Activated CD4-positive, alpha-beta T cell treated with anti-CD3 and anti-CD28 coated beads for 4 hours (primary cell): ENCODE results near the gene KLF5.
"Not testable (repeated sequence)": the region's sequence is repeated elsewhere in the genome, so short reads cannot be mapped to it uniquely, and the experiment has no call there.

Source experiments
- DNase-seq, 2 donors: peaks; one replicate each; pipeline ENCODE4 v3.0.0-alpha.2; 2020

Gene KLF5

DNA sequence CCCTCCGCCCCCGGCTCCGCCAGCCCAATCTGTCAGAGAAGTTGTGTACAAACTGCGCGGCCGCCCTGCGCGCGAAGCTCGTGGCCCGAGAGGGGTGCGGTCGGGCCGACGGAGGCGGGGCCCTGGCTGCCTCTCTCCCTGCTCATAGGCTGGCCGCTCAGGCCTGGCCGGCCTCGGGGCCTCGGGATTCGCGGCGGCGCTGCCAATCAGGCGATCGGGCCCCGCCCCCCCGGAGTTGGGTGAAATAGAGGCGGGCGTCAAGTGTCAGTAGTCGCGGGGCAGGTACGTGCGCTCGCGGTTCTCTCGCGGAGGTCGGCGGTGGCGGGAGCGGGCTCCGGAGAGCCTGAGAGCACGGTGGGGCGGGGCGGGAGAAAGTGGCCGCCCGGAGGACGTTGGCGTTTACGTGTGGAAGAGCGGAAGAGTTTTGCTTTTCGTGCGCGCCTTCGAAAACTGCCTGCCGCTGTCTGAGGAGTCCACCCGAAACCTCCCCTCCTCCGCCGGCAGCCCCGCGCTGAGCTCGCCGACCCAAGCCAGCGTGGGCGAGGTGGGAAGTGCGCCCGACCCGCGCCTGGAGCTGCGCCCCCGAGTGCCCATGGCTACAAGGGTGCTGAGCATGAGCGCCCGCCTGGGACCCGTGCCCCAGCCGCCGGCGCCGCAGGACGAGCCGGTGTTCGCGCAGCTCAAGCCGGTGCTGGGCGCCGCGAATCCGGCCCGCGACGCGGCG is at the start of gene KLF5:
KLF5 (plus strand) TSS at position 270 of the 724 bp plus-strand sequence; CDS start at position 593, 323 bp downstream.
- peak; percentile 95 to 96 for DNase-seq

DNA sequence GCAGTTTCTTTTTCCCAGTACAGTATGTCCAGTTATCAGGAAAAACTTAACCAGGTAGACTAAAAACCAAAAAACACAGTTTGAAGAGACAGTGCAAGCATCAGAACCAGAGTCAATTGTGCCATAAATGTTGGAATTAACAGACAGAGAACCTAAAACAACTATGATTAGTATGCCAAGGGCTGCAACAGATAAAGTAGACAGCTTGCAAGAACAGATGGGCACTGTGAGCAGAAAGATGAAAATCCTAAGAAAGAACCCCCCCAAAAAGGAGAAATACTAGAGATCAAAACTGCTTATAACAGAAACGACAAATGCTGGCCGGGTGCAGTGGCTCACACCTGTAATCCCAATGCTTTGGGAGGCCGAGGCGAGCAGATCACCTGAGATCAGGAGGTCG is 47.1 kb upstream of the KLF5 start:
- no peak for DNase-seq

DNA sequence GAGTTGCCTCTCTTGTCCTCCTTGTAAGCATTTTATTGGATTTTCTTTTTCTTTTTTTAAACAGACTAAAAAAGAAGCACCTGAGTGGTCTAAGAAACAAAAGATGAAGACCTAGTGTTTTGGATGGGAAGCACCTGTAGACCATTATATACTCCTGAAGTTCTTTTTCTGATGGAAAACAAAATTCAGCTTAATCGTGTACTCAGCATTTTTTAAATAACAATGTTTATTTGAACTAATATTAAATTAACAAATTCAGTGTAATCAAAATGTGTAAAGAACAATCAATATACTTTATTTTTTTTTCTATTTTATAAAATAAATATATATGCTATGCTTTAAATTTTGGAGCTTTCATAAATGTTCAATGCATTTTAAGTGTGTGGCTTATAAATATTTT is 43.0 kb upstream of the KLF5 start:
- DNase-seq = no peak

DNA sequence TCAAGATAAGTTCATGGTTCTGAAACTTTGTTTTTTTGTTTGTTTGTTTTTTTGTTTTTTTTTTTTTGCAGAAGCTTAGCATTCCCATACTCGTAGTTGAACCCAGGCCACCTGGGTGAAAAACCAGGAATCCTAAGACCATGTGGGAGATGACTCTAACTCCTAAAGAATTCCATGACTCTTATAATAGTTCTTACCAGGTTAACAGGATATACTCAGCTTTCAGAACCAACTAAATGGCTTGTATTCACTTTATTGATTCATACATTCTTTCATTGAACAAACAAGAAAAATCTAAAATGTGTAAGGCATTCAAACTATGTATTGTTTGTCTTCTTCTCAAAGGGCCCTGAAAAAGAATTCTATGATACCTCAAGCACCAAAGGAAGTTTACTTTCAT is 40.5 kb upstream of the KLF5 start:
- DNase-seq = no peak

DNA sequence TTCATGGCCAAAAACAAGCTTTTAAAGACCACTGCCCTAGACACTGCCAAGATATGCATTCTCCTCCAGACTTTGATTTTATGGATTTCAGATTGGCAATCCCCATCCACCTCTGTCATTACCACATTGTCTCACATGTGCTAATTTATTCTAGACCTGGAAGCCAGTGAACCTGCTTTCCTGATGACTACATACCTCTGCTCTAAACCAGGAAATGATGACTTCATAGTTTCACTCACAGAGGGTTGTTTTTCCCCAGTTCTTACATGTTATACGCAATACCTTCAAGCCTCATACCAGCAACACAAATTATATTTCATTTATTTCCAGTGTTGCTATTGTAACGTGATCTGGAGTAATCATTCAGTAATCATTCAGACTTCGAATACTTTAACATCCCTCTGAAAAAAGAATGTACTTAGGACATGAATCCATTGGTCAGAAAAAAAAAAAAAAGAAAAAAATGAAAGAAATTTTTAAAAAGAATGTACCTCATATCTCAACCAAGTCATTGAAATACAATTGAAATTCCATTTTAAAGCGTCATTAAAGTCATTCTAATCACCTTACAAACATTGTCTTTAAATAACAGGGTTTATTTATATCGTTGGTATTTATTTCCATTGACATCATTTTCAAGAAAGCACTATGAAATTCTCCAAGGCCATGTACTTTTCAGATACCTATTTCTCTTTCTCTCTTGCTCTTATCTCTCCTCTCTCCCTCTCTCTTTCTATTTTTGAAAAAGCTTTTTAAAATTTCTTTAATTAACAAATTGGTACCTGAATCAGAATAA is 33.4 kb upstream of the KLF5 start:
- DNase-seq = no peak

DNA sequence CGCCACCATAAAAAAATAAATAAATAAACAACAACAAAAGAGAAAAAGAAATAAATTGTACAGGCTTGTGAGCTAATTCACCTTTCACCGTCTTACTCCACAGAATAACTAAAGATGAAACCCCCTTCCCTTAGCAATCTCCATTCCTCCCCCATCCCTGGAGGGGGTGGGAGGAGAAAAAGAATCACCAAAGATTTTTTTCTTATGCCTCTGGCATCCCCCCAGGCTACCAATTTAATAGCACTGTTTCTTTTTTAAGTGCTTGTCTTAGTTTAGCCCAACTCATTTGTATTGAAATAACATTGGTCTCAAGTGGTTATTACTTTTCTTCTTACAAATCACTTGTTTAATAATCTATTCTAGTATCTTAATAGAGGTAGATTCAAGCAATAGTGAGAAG is 23.9 kb upstream of the KLF5 start:
- no peak for DNase-seq

DNA sequence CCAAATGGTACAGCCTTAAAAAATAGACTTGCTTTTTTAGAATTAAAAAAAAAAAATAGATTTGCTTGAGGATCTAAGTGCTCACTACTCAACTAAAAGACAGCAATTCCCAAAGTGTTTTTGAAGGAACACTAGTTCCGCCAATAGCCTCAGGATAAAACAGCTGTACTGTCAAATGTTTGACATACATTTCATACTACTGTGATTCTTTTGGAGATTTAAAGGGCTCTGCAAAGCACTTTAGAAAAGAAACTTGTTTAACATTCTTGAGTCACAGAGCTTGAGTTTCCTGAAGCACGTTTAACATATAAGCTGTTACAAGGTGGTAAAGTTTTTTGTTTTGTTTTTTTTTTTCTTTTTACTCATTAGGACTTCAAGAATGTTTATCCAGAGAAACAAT is 23.1 kb upstream of the KLF5 start:
- no peak for DNase-seq

DNA sequence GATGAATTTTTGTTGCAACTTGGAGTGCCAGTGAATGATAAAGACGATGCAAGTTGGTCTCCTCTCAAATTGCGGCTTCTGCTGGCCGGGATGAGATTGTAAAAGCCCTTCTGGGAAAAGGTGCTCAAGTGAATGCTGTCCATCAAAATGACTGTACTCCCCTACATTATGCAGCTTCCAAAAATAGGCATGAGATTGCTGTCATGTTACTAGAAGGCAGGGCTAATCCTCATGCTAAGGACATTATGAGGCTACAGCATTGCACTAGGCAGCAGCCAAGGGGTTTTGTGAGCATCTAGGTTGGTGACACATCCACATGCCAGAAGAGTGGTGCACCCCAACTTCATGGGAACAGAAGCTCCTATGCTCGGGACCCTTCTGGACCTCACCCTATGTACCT is 22.2 kb upstream of the KLF5 start:
- no peak for DNase-seq

DNA sequence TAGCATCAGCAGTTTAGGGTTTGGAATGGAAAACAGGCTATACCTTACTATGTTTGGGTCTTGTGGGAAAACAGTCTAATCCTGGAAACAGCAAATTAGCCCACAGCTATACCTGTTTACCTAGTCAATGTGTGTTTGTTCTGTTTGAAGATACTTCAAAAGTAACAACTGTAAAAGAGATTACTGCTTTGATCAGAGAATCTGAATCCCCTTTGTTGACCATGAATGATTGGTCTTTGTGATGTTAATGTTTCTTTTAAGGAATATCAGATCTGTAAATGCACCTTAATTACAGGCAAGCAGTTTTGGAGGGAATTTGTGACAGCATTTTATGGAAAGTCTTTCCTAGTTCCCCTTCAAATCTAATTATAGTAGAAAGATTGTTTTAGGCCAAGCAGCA is 20.7 kb upstream of the KLF5 start:
- no peak for DNase-seq

DNA sequence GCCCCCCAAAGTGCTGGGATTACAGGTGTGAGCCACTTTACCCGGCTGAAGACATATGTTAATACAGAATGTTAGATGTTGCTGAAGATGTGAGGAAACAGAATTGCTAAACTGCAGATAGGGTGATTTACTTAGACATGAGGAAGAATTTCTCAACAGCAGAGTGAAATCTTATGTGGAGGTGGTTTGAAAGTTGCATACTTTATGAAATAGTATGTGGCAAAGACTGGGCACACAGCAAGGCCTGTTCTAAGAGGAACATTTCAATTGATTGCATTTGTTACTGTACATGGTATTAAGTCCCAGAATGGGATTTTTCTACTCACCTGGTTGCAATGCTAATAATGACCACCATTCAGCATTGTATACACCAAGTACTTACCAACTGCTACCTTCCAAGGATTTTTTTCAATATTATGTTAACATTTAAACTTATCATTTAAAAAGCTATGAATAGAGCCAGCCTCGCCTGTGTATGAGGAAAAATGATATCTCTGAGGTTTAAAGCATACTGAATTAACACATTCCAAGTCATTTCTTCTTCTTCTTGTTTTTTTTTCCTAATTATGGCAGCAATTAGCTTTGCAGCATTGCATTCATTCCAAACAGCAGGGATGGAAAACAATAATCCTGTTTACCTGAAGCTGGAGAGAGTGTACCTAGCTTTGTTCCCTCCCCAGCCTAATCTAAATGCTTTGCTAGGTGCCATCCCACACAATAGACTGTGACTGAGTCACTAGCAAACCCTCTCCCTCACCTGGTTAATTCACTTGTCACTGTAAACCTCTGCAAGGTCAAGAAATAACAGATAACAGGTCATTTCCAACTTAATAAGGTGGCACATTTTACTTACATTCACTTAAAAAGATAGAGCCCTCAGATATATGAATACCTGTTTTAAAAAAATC is 19.4 kb upstream of the KLF5 start:
- DNase-seq = no peak

DNA sequence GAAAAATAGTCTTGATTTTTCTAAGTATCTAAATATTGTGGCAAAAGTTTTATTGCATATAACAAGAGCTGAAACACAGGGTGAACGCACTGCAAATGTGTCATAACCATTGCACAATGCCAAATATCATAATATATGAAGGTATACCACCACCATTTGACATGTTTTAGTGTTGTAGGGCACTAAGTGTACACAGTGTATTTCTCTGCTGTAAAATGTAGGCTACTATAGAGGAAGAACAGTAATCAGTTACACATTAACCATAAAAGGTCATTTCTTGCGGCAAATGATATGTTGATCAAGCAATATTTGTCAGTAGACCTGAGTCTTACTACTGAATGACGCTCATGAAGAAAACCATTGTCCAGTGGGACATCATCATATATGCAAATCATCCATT is 18.3 kb upstream of the KLF5 start:
- no peak for DNase-seq

DNA sequence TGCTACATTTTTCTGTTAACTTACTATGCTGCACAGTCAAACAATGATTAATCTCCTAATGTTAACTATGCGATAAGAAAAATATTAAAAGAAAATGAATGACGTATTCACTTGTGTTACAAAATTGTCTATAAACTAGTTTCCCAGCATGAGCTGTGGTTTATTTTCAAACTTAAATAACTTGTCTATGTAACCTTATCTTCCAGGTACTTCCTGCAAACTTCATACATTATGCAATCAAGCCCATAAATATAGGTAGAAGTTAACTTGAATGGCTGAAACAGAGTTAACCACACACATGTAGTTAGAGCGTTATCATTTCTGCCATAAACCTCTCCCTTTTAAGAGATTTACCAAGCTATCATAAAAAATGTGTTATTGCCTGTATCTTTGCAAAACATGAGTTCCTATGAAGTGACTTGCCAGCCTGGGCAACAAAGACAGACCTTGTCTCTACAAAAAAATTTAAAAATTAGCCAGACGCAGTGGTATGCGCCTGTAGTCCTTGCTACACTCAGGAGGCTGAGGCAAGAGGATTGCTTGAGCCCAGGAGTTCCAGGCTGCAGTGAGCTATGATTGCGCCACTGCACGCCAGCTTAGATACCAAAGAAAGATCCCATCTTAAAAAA is 17.7 kb upstream of the KLF5 start:
- no peak for DNase-seq

DNA sequence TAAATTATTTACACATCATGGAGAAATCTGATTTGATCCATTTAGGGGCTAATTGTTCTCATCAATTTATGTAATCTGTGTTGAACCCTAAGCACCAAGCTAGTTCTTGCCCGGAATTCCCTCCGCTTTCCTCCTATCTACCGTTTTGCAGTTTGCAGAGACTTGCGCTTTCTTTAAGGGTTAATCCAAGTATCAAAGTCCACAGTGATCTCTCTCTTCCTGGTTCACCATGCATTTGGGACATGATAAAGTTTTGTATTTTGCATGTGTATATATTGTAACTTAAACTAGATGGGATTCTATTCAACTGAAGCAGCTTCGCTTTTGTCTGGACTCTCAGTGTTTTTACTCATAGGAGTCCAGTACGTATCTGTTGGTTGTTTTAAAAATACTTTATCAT is 13.8 kb upstream of the KLF5 start:
- DNase-seq = no peak

DNA sequence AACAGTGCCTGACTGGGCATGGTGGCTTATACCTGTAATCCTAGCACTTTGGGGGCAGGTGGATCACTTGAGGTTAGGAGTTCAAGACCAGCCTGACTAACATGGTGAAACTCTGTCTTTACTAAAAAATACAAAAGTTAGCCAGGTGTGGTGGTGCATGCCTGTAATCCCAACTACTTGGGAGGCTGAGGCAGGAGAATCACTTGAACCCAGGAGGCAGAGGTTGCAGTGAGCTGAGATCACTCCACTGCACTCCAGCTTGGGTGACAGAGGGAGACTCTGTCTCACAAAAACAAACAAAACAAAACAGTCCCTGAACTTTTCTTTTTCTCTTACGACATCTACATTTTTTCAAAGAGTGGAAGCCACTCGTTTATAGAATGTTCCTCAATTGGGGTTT is 10.2 kb upstream of the KLF5 start:
- not testable (repeated sequence) for DNase-seq

DNA sequence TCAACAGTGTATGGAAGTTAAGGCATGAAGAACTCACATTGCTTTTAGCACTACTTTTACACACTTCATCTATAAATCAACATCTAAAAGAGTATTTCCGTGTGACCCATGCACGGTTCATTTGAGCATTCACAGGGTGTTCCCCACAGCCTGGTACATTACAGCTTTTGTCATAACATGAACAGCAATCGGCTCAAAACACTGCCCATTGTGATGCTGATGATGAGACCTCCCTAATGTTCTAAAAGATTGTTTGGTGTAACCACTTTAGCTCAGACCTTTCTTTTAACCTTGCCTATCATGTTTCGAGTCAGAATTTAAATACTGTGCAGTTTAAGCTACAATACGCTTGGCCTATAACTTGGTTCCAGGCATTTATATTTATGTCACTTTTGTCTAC is 4.1 kb upstream of the KLF5 start:
- DNase-seq = no peak

DNA sequence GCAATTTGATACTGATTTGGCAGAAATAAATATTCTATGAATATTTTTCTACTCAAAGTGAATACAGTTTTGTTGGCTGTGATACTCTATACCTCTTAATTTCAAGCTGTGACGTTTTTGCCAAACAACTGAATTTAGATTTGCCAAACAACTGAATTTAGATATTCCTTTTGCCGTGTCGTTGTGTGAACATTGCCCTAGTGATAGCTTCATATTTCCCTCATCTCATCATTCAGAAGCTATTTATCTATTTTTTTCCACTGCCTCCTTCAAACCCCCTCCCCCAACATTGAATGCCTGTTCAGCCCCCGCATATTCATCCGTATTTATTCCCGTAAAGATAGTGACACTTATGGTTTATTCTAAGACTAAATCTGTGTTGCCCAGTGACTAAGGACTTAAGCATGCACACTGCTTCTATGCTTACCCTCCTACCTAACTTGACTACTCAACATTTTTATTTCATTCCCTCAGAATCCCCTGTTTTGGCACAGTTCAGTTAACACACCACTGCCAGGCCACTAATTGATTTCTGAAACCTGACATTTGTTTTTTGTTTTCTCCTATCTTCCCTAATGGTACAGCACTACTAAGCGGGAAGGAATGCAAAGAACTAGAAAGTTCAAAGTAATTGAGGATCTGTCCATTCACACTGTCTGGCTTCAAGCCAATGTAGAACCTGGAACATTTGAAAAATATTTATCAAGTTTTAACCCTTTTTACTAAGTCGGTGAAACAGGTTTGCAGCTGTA is 2.8 kb upstream of the KLF5 start:
- DNase-seq = no peak

DNA sequence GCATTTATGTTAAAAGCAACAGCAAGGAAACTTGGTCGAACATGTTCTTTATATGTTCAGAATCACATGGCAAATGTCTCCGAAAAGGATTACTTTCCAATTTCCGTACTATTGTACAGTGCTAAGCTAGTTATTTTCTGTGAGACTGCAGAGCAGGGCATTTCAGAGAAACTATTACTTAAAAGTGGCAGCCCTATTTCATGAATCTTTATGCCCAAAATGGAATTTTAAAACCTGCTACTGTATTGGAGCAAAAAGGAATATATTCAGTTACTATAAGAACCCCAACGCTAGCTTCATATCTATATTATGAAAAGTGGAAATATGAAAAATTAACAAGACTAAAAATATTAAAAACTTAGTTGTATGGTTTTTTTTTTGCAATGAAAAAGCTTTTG is 2.2 kb upstream of the KLF5 start:
- DNase-seq = no peak

DNA sequence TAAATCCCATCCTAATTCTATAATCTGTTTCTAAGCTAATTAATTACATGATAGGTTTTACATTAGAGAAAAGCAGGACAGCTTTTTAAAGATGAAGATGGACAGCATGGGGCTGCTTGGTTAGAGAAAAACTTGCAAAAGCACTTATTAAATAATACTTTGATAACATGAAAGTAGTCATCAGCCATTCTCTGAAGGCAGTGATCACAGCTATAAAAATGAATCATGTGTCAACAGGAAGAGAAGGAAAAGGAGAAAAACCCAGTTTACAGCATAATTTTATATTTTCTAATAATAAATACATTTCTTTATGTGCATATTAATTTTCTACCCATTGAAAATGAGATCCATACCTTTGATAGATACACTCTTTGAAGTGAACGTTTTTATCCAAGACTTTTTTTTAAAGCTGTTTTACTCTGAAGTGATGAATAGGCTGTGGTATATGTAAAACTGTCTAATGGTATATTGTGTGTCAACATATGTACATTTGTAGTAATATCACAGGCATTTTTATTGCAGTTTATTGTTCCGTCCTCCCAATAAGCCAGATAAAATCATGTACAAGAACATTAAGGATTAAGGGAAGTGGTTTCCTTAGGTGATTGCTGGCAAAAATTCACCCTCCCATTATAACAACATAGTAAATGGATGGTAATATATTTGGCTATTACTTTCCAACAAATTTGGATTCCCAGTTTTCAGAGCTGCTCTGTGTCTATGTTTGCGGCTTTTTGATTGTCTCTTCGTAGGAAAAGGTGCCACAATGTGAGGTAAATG is 1.3 kb upstream of the KLF5 start:
- DNase-seq = no peak

DNA sequence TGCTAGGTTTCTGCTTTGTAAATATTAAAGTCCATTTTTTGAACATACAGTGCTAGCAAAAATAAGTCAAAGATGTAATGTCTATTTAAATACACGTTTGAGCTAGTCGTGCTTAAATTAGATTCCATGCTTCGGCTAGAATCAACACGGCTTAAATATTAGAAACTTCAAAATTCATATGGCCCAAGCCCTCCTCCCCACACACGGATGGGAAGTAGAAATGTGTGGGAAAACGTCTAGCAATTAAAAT is 816 bp upstream of the KLF5 start:
- DNase-seq = no peak

DNA sequence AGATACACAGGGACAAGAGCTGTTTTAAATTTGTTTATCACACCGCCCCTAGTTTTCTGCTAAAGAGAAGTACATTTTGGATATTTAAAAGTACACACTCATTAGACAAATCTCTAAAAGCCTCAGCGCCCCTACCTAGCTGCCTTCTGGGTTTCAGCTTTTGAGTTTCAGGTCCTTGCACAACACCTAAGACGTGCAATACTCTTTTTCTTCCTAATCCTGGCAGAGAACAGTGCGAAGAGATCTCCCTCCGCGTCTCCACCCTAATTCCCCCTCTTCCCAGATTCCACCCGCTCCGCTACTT is 421 bp upstream of the KLF5 start:
- DNase-seq = no peak

DNA sequence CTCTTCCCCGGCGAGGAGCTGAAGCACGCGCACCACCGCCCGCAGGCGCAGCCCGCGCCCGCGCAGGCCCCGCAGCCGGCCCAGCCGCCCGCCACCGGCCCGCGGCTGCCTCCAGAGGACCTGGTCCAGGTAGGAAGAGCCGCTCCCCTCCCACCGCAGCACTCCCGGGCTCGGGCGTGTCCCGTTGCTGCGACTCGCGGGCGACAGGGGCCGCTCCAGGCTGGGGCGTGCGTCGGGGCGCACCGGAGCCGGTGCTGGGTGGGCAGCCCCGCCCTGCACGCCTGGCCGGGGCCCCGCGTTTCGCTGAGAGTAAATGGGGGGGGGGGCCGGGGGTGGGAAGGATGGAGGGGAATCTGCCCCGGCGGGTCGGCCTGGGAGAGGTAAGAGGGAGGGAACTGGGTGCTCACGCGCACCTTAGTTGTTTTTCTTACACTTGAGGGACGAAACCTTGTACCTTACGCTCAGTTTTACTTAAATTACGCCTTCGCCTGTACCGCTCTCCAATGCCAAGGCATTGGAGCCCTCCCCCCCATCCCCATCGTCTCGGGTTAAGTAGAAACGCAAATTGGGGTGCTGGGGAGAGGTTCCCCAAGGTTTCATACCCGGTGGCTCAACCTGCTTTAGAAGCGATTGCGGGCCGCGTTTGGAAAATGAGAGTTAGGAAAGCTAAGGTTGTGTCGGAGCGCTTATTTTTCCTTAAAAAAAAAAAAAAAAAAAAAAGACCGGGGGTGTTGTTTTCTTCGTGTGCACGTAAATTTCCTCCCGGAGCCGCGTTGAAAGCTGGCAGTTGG is 850 bp downstream of the KLF5 start:
- DNase-seq = peak; percentile 33 to 43
